Uterus (tissue), 4 donors: ENCODE data around the gene RNF14. TPM values are rescaled to one million over a fixed set of nuclear protein-coding genes. Genes with fewer than 3 reads are reported as not detected.

Experiments used
- DNase-seq, 2 donors: peaks; one replicate each; pipeline ENCODE4 v3.0.0-alpha.2; 2019 to 2020
- H3K27ac ChIP-seq, 2 donors: fragments of 200-600 bp; sonication (generic); 1 replicate in 1 of 2; 2 replicates in 1 of 2; pipeline ENCODE4 v1.5.1; 2016 to 2018
- H3K27me3 ChIP-seq, 2 donors: fragments of 200-600 bp; sonication (generic); one replicate each; pipeline ENCODE4 v1.5.1; 2018 to 2019; ENCODE audit warnings: control low read depth in 1 of 2
- H3K36me3 ChIP-seq, 2 donors: fragments of 200-600 bp; sonication (generic); one replicate each; pipeline ENCODE4 v1.5.1; 2019; ENCODE audit warnings: control low read depth in 1 of 2
- H3K4me1 ChIP-seq, 2 donors: fragments of 200-600 bp; sonication (generic); one replicate each; pipeline ENCODE4 v1.5.1; 2018 to 2019; ENCODE audit warnings: control low read depth in 1 of 2
- H3K4me3 ChIP-seq, 2 donors: fragments of 200-600 bp; sonication (generic); 1 replicate in 1 of 2; 2 replicates in 1 of 2; pipeline ENCODE4 v1.5.1; 2018 to 2019; ENCODE audit warnings: mild to moderate bottlenecking in 1 of 2
- H3K9me3 ChIP-seq, 2 donors: fragments of 200-600 bp; sonication (generic); one replicate each; pipeline ENCODE4 v1.5.1; 2019; ENCODE audit warnings: control low read depth in 1 of 2
- POLR2A ChIP-seq, 2 donors: fragments of 450-650 bp; IDR thresholded peaks; one replicate each; pipeline ENCODE4 v1.6.1; 2016; ENCODE audit warnings: antibody characterized with exemption in 2 of 2, mild to moderate bottlenecking in 1 of 2, moderate library complexity in 1 of 2
- intact Hi-C: fragments of 100-400 bp; cut with DNase I; formaldehyde crosslinking; loops from one replicate; pipeline ENCODE4 v1.15.1; 2023; ENCODE audit warnings: low total_unique reads
- total RNA-seq, 4 donors: library from RNA; depleted of rRNA in 3 of 4; stranded (reverse); fragments of >200 nt in 3 of 4; gene quantifications; one replicate each; pipeline versions ENCODE4 v1.1.0 to v1.2.4, GENCODE V29; 2014 to 2023
- TF ChIP-seq, protein P1 (sequence below), 4 experiments: fragments of 200-600 bp in 2 of 4; fragments of 450-650 bp in 2 of 4; sonication (generic) in 2 of 4; IDR thresholded peaks; one replicate each; pipeline ENCODE4 v1.5.1; 2016 to 2019; ENCODE audit warnings: antibody characterized with exemption in 4 of 4, mild to moderate bottlenecking in 2 of 4, moderate library complexity in 1 of 4
- donor health status: DM: yes; HTN: yes; CAD: no.

The RNF14 gene
- total RNA-seq, 4 donors from 2014 or later: 20.3 to 70.2 (median 46.7) TPM

DNA sequence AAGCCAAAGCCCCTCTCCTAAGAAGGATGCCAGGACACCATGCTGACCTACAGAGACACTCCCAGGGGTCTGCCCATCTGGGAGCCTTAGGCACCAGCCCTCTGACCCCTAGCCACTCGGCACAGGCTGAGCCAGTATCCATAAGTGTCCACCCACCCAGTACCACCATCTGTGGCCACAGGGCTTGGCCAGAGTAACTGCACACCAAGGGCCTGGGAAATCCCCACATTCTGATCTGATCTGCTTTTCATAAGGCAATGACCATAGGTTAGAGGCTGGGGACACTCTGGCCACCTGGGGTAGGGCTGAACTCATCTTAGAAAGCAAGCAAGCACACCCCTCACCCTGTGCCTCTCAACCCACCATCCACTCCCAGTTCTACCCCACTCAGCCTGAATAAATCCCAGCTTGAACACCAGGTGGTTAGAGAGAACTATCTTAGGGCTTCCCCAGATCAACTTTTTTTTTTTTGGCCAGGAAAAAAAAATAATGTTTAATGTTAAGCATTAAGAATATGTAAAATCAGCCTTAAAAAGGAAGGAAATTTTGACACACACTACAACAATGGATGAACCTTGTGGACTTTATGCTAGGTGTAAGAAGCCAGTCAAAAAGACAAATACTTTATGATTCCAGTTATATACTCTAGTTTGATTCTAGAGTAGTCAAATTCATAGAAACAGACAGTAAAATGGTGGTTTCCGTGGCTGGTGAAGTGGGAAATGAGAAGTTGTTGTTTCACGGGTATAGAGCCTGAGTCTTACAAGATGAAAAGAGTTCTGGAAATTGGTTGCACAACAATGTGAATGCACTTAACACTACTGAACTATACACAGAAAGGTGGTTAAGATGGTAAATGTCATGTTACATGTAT lies 37.7 kb downstream of the RNF14 start:
- Histone ChIP-seq H3K36me3 (no peaks in the 10 kb centered on the region), H3K27ac (no peak overlapping the region), H3K4me1 (no peaks in the 10 kb centered on the region), H3K27me3 (no peaks in the 10 kb centered on the region), H3K9me3 (no peaks in the 10 kb centered on the region), H3K4me3 (no peak overlapping the region)
- intact Hi-C loops: no loop called here
- TF ChIP-seq, protein P1, sequence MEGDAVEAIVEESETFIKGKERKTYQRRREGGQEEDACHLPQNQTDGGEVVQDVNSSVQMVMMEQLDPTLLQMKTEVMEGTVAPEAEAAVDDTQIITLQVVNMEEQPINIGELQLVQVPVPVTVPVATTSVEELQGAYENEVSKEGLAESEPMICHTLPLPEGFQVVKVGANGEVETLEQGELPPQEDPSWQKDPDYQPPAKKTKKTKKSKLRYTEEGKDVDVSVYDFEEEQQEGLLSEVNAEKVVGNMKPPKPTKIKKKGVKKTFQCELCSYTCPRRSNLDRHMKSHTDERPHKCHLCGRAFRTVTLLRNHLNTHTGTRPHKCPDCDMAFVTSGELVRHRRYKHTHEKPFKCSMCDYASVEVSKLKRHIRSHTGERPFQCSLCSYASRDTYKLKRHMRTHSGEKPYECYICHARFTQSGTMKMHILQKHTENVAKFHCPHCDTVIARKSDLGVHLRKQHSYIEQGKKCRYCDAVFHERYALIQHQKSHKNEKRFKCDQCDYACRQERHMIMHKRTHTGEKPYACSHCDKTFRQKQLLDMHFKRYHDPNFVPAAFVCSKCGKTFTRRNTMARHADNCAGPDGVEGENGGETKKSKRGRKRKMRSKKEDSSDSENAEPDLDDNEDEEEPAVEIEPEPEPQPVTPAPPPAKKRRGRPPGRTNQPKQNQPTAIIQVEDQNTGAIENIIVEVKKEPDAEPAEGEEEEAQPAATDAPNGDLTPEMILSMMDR (IDR thresholded peaks at IDR 0.05): no peak
- TF ChIP-seq POLR2A (IDR thresholded peaks at IDR 0.05): no peak
- no peak for DNase-seq

GRCh38 chr5:142007237-142007544 lies 38.3 kb downstream of the RNF14 start:
- intact Hi-C loops: no loop called here
- no peaks in the 10 kb centered on the region for H3K36me3 ChIP-seq

DNA sequence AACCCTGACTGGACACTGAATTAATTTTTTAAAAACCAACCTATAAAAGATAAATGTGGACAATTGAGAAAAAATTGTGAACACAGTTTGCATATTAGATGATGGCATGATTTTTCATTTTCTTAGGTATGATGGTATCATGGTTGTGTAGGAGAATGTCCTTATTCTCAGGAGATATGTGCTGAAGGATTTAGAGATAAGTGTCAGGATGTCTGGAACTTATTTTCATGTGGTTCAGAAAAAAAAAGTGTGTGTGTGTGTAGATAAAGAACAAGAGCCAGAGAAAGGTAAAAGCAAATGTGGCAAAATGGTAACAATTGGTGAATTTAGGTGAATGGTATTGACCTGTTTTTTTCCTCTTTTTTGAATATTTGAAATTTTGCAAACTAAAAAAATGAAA lies 39.9 kb downstream of the RNF14 start:
- Histone ChIP-seq H3K27me3 (no peaks in the 10 kb centered on the region), H3K36me3 (no peaks in the 10 kb centered on the region), H3K4me3 (no peak overlapping the region), H3K27ac (no peak overlapping the region), H3K9me3 (no peaks in the 10 kb centered on the region), H3K4me1 (no peaks in the 10 kb centered on the region)
- TF ChIP-seq, protein P1 (IDR thresholded peaks at IDR 0.05): no peak
- no peak for TF ChIP-seq POLR2A (IDR thresholded peaks at IDR 0.05)
- intact Hi-C loops: no loop called here
- no peak for DNase-seq

More at GRCh38 chr5:142007237-142007544, 38.3 kb downstream of the RNF14 start:
- TF ChIP-seq, protein P1 (IDR thresholded peaks at IDR 0.05): no peak
- TF ChIP-seq POLR2A (IDR thresholded peaks at IDR 0.05): no peak
- no peaks in the 10 kb centered on the region for H3K4me1 ChIP-seq
- H3K27me3 ChIP-seq: no peaks in the 10 kb centered on the region
- H3K27ac ChIP-seq: no peak overlapping the region
- H3K9me3 ChIP-seq: no peaks in the 10 kb centered on the region
- no peak for DNase-seq
- no peak overlapping the region for H3K4me3 ChIP-seq

DNA sequence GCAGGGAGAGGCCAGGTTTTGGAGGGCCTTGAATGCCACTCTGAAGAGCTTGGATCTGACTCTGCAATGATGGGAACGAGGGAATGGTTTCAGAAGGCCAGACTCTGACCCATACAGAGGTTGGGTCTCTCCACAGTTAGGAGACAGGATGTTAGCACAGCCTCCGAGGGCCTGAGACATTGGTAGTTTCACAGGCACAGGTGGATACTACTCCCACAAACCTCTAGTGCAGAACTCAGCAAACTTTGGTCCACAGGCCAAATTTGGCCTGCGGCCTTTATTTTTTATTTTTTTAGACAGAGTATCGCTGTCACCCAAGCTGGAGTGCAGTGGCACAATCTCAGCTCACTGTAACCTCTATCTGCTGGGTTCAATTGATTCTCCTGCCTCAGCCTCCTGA lies 41.0 kb downstream of the RNF14 start:
- TF ChIP-seq POLR2A (IDR thresholded peaks at IDR 0.05): no peak
- TF ChIP-seq, protein P1 (IDR thresholded peaks at IDR 0.05): no peak
- no peak overlapping the region for H3K4me3 ChIP-seq
- no peaks in the 10 kb centered on the region for H3K4me1 ChIP-seq
- H3K27ac ChIP-seq: no peak overlapping the region
- no peaks in the 10 kb centered on the region for H3K9me3 ChIP-seq
- H3K36me3 ChIP-seq: no peaks in the 10 kb centered on the region
- no peak for DNase-seq
- H3K27me3 ChIP-seq: no peaks in the 10 kb centered on the region
- intact Hi-C loops: no loop called here

DNA sequence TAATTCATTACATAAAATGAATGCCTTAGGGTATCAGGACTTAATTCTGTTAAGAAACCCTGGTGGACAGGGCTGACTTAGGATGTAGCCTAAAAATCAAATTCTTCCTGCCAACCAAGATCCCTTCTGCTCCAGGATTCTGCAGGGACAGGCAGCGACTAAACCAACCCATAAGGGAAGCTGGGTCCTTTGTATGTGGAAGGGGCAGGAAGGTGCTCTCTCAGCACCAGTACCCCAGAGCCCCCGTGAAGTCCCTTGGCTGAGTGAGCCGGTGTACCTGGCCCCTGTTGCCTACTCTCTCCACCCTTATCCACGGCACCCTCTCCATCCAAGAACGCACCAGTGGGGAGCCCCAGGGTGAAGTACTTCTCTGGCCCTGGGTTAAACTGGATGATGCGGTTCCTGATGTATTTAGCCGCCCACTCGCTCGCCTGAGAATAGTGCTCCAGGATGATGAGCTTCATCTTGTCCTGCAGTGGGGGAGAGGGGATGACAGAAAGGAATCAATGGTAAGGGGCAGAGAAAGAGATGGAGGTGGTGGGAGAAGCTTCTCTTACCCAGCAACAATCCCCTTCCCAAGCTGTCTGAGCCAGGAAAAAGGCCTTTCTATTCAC lies 42.8 kb downstream of the RNF14 start:
- no peaks in the 10 kb centered on the region for H3K27me3 ChIP-seq

More for the DNA sequence above, 42.8 kb downstream of the RNF14 start:
- Histone ChIP-seq H3K27ac (peak overlapping the region; percentile 95 to 96), H3K9me3 (no peaks in the 10 kb centered on the region), H3K36me3 (no peaks in the 10 kb centered on the region), H3K4me3 (peak overlapping the region in 1 of 2 donors; percentile 72), H3K4me1 (no peaks in the 10 kb centered on the region)
- TF ChIP-seq, protein P1 (IDR thresholded peaks at IDR 0.05): no peak
- no peak for TF ChIP-seq POLR2A (IDR thresholded peaks at IDR 0.05)
- DNase-seq: no peak
- intact Hi-C loops: no loop called here
